Right hindlimb (tissue), 1 donor: ENCODE results near the gene GPRC6A.
A peak's percentile ranks its signal among the peaks of the same experiment; 100 is the strongest.

ENCODE experiments used
- DNase-seq: peaks from one replicate; pipeline ENCODE4 v3.0.0-alpha.2; 2018

GPRC6A gene

GRCh38 chr6:116783852-116784251, 45.0 kb downstream of the GPRC6A start:
- DNase-seq = no peak

GRCh38 chr6:116779573-116780164, 49.2 kb downstream of the GPRC6A start:
- no peak for DNase-seq

- DNase-seq = no peak
These were observed 55.0 kb downstream of the GPRC6A start for GRCh38 chr6:116773886-116774285.

- DNase-seq = no peak
These were observed 56.4 kb downstream of the GPRC6A start for GRCh38 chr6:116772450-116772849.

GRCh38 chr6:116767715-116768114, 61.2 kb downstream of the GPRC6A start:
- DNase-seq = no peak

- no peak for DNase-seq
These were observed 62.2 kb downstream of the GPRC6A start for GRCh38 chr6:116766506-116767176.

- peak; percentile 67 for DNase-seq
These were observed 63.7 kb downstream of the GPRC6A start, which contains the start of gene FAM162B for GRCh38 chr6:116764961-116765841. TSS of gene FAM162B (minus strand) at chr6:116765719. CDS start at chr6:116765576, 143 bp downstream.

- DNase-seq = peak; percentile 26
These were observed 64.3 kb downstream of the GPRC6A start for GRCh38 chr6:116764629-116764960.

- DNase-seq = no peak
These were observed 64.8 kb downstream of the GPRC6A start for GRCh38 chr6:116763906-116764628.

GRCh38 chr6:116763048-116763447, 65.8 kb downstream of the GPRC6A start:
- no peak for DNase-seq

- no peak for DNase-seq
These were observed 66.6 kb downstream of the GPRC6A start for GRCh38 chr6:116762235-116762634.

- no peak for DNase-seq
These were observed 67.1 kb downstream of the GPRC6A start for GRCh38 chr6:116761779-116762178.

- DNase-seq = no peak
These were observed 83.7 kb downstream of the GPRC6A start for GRCh38 chr6:116745176-116745575.
